HepG2 (cell line): ENCODE results near the gene EMC9. TPM values are rescaled to one million over a fixed set of nuclear protein-coding genes. Genes with fewer than 3 reads are reported as not detected.

ENCODE experiments used
- CBX2 ChIP-seq, 2 experiments: fragments of 200-600 bp in 1 of 2; sonication (generic); formaldehyde crosslinking in 1 of 2; IDR thresholded peaks; 2 replicates each; pipeline versions ENCODE4 v1.7.0 to v1.8.1; 2018 to 2022; ENCODE audit warnings: low read depth in 2 of 2, low read length in 1 of 2, mild to moderate bottlenecking in 1 of 2, missing genetic modification reagents in 1 of 2
- EED ChIP-seq: sonication (generic); formaldehyde crosslinking; IDR thresholded peaks from 2 replicates; pipeline ENCODE4 v1.5.0; 2020; ENCODE audit warnings: mild to moderate bottlenecking, missing genetic modification reagents
- HNRNPLL ChIP-seq: fragments of 200-400 bp; formaldehyde crosslinking; IDR thresholded peaks from 2 replicates; pipeline ENCODE4 v1.6.1; 2017; ENCODE audit warnings: mild to moderate bottlenecking, low read depth, low read length; ENCODE audit not compliant: poor library complexity, severe bottlenecking
- NAIF1 ChIP-seq: sonication (generic); formaldehyde crosslinking; IDR thresholded peaks from 2 replicates; pipeline ENCODE4 v1.5.0; 2020; ENCODE audit warnings: mild to moderate bottlenecking, missing genetic modification reagents, borderline replicate concordance
- NCOA1 ChIP-seq: sonication (generic); formaldehyde crosslinking; IDR thresholded peaks from 2 replicates; pipeline ENCODE4 v1.9.0; 2021; ENCODE audit warnings: missing genetic modification reagents
- NR2F1 ChIP-seq, 2 experiments: fragments of 450-650 bp in 1 of 2; formaldehyde crosslinking in 1 of 2; IDR thresholded peaks; 2 replicates each; pipeline versions ENCODE4 v1.5.0 to v1.6.1; 2016 to 2020; ENCODE audit warnings: mild to moderate bottlenecking in 1 of 2, missing compliant biosample characterization in 1 of 2, missing genetic modification reagents in 1 of 2, moderate library complexity in 1 of 2
- PCBP2 ChIP-seq: fragments of 200-400 bp; formaldehyde crosslinking; optimal IDR thresholded peaks from 2 replicates; pipeline ENCODE3; 2018; ENCODE audit warnings: low read length, low read depth; ENCODE audit not compliant: poor library complexity, severe bottlenecking
- POLR2A ChIP-seq, 2 experiments: IDR thresholded peaks; 2 replicates each; pipeline ENCODE4 v1.6.1; 2011; ENCODE audit warnings: low read depth in 2 of 2, low read length in 2 of 2, mild to moderate bottlenecking in 1 of 2, moderate library complexity in 1 of 2; ENCODE audit not compliant: insufficient read depth in 1 of 2
- SPEN ChIP-seq: sonication (generic); formaldehyde crosslinking; IDR thresholded peaks from 2 replicates; pipeline ENCODE4 v1.5.1; 2020; ENCODE audit warnings: low read depth, mild to moderate bottlenecking, missing genetic modification reagents
- U2AF2 ChIP-seq: fragments of 200-400 bp; formaldehyde crosslinking; IDR thresholded peaks from 2 replicates; pipeline ENCODE4 v1.6.1; 2017; ENCODE audit warnings: low read depth, mild to moderate bottlenecking, low read length
- ZBTB7B ChIP-seq: sonication (generic); formaldehyde crosslinking; IDR thresholded peaks from 2 replicates; pipeline ENCODE4 v1.4.0; 2020; ENCODE audit warnings: missing genetic modification reagents
- ZC3H13 ChIP-seq: sonication (generic); formaldehyde crosslinking; IDR thresholded peaks from 2 replicates; pipeline ENCODE4 v1.8.1; 2023; ENCODE audit warnings: mild to moderate bottlenecking, missing genetic modification reagents, moderate library complexity
- ZNF3 ChIP-seq: IDR thresholded peaks from 2 replicates; pipeline ENCODE4 v1.7.0; 2017; ENCODE audit warnings: inconsistent platforms
- ZNF572 ChIP-seq: sonication (generic); formaldehyde crosslinking; IDR thresholded peaks from 2 replicates; pipeline ENCODE4 v1.5.1; 2020; ENCODE audit warnings: mild to moderate bottlenecking, missing genetic modification reagents
- polyA plus RNA-seq, 8 experiments: library from polyadenylated mRNA; depleted of rRNA in 3 of 8; stranded (reverse) in 7 of 8; unstranded in 1 of 8; fragments of >200 nt; fragmentation: Illumina TruSeq in 4 of 8; extraction: Trizol in 4 of 8; gene quantifications; 2 replicates each; pipeline versions ENCODE4 v1.2.1 to v1.2.3, GENCODE V29; 2011 to 2016; ENCODE audit warnings: low read depth in 4 of 8, missing spikeins in 1 of 8, mixed read lengths in 1 of 8; ENCODE audit not compliant: insufficient read depth in 1 of 8
- total RNA-seq, 5 experiments: library from RNA; depleted of rRNA; stranded (reverse); fragments of >200 nt; fragmentation: Illumina TruSeq; extraction: Trizol; gene quantifications; 2 replicates each; pipeline ENCODE4 v1.2.3, GENCODE V29; 2016; ENCODE audit warnings: low read depth in 1 of 5
- TF ChIP-seq, protein P1 (sequence below): sonication (generic); formaldehyde crosslinking; IDR thresholded peaks from 2 replicates; pipeline ENCODE4 v1.5.0; 2020; ENCODE audit warnings: missing genetic modification reagents
- TF ChIP-seq, protein P2 (sequence below), 2 experiments: sonication (generic) in 1 of 2; formaldehyde crosslinking in 1 of 2; IDR thresholded peaks; 2 replicates each; pipeline versions ENCODE4 v1.4.0 to v1.6.1; 2016 to 2020; ENCODE audit warnings: borderline replicate concordance in 1 of 2, low read depth in 1 of 2, mild to moderate bottlenecking in 1 of 2, missing genetic modification reagents in 1 of 2
- TF ChIP-seq, protein P3 (sequence below): sonication (generic); formaldehyde crosslinking; IDR thresholded peaks from 2 replicates; pipeline ENCODE4 v1.4.0; 2020; ENCODE audit warnings: missing genetic modification reagents
- TF ChIP-seq, protein P4 (sequence below): sonication (generic); formaldehyde crosslinking; IDR thresholded peaks from 2 replicates; pipeline ENCODE4 v1.4.0; 2020; ENCODE audit warnings: mild to moderate bottlenecking, missing genetic modification reagents

The EMC9 gene
- total and polyA plus RNA-seq, 2 of the 13 experiments (the other 11 are each of a cell fraction or from before 2014, with no cell fraction given), result 60.5 to 78.7 TPM

DNA sequence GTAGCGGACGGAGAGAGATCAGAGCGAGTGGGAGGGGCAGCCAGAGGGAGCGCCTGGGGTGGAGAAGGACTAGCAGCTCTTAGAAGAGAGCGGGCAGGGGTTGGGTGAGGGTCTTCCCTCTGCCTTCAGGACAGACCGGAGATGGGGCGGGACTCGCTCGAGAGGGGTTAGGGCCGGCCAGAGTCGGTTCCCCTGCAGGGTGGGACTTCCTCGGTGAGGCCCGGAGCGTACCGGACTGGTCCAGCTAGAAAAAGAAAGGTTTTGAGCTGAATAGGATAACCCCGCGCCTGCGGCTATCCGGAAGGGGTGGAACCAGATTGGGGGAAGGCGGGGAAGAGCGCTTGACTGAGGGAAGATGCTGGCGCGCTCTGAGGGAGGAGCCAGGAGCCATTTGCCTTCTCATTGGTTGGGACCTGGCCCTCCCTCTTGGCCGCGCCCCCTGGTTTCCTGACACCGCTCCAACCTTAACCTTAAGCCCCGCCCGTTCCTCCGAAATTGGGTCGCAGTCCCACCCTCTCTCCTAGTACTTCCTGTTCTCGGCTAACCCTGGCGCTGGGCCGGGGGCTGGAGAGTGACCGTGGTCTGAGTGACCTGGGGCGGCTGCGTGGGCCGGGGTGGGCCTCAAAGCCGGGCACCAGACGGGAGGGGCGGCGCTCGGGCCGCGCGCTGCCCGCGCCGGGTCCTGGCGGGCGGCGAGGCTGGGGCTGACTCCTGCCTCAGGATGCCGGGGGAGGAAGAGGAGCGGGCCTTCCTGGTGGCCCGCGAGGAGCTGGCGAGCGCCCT is 5.8 kb upstream of the EMC9 start, which contains the start of gene RNF31 (continued):
- TF ChIP-seq NCOA1 (CRISPR knock-in tag) (no peak), POLR2A (IDR thresholded peaks at IDR 0.05; ENCODE audit: insufficient read depth in 1 of 2, low read depth in 2 of 2, low read length in 2 of 2) (peak in 1 of 2 experiments; percentile 67; a peak in 2 of 4 replicates), ZNF3 (CRISPR knock-in tag) (0 out of 2 replicates have a peak, but pooled peaks have one; percentile 64), EED (CRISPR knock-in tag) (0 out of 2 replicates have a peak, but pooled peaks have one; percentile 56), ZBTB7B (no peak), PCBP2 (peak; percentile 14), U2AF2 (no peak), SPEN (CRISPR knock-in tag) (peak; percentile 16; the same call in 1 of the 2 replicates), HNRNPLL (peak; percentile 75), CBX2 (IDR thresholded peaks at IDR 0.05; ENCODE audit: low read depth, low read length) (no peak), CBX2 (CRISPR knock-in tag; IDR thresholded peaks at IDR 0.05; ENCODE audit: low read depth) (no peak), NAIF1 (CRISPR knock-in tag) (no peak), NR2F1 (CRISPR knock-in tag; IDR thresholded peaks at IDR 0.05) (no peak; a peak in 1 of 4 replicates), ZNF572 (no peak), ZC3H13 (CRISPR knock-in tag) (no peak)
- TF ChIP-seq, protein P1, sequence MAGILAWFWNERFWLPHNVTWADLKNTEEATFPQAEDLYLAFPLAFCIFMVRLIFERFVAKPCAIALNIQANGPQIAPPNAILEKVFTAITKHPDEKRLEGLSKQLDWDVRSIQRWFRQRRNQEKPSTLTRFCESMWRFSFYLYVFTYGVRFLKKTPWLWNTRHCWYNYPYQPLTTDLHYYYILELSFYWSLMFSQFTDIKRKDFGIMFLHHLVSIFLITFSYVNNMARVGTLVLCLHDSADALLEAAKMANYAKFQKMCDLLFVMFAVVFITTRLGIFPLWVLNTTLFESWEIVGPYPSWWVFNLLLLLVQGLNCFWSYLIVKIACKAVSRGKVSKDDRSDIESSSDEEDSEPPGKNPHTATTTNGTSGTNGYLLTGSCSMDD, result peak; percentile 22; the same call in 1 of the 2 replicates
- TF ChIP-seq, protein P2, sequence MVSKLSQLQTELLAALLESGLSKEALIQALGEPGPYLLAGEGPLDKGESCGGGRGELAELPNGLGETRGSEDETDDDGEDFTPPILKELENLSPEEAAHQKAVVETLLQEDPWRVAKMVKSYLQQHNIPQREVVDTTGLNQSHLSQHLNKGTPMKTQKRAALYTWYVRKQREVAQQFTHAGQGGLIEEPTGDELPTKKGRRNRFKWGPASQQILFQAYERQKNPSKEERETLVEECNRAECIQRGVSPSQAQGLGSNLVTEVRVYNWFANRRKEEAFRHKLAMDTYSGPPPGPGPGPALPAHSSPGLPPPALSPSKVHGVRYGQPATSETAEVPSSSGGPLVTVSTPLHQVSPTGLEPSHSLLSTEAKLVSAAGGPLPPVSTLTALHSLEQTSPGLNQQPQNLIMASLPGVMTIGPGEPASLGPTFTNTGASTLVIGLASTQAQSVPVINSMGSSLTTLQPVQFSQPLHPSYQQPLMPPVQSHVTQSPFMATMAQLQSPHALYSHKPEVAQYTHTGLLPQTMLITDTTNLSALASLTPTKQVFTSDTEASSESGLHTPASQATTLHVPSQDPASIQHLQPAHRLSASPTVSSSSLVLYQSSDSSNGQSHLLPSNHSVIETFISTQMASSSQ (IDR thresholded peaks at IDR 0.05; ENCODE audit: low read depth), result peak; percentile 51
- TF ChIP-seq, protein P2 (CRISPR knock-in tag; IDR thresholded peaks at IDR 0.05; ENCODE audit: borderline replicate concordance), result peak; percentile 65; the same call in 1 of the 2 replicates
- TF ChIP-seq, protein P3, sequence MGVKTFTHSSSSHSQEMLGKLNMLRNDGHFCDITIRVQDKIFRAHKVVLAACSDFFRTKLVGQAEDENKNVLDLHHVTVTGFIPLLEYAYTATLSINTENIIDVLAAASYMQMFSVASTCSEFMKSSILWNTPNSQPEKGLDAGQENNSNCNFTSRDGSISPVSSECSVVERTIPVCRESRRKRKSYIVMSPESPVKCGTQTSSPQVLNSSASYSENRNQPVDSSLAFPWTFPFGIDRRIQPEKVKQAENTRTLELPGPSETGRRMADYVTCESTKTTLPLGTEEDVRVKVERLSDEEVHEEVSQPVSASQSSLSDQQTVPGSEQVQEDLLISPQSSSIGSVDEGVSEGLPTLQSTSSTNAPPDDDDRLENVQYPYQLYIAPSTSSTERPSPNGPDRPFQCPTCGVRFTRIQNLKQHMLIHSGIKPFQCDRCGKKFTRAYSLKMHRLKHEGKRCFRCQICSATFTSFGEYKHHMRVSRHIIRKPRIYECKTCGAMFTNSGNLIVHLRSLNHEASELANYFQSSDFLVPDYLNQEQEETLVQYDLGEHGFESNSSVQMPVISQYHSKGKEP (CRISPR knock-in tag), result peak; percentile 71; the same call in 1 of the 2 replicates
- TF ChIP-seq, protein P4, sequence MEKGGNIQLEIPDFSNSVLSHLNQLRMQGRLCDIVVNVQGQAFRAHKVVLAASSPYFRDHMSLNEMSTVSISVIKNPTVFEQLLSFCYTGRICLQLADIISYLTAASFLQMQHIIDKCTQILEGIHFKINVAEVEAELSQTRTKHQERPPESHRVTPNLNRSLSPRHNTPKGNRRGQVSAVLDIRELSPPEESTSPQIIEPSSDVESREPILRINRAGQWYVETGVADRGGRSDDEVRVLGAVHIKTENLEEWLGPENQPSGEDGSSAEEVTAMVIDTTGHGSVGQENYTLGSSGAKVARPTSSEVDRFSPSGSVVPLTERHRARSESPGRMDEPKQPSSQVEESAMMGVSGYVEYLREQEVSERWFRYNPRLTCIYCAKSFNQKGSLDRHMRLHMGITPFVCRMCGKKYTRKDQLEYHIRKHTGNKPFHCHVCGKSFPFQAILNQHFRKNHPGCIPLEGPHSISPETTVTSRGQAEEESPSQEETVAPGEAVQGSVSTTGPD (CRISPR knock-in tag), result peak; percentile 25; the same call in 1 of the 2 replicates
